G401.6 (cell line): ENCODE data around the gene SLC25A21.

Experiments
- FAIRE-seq: peaks from 2 replicates; lab custom pipeline; 2012; peaks lifted over from hg19 to GRCh38; lab: Jason Lieb, UNC

The SLC25A21 gene

GRCh38 chr14:37045340-37046061 lies 126.9 kb downstream of the SLC25A21 start:
- FAIRE-seq, result no peak

- FAIRE-seq, result no peak
These were observed 134.6 kb downstream of the SLC25A21 start for GRCh38 chr14:37037636-37038387.

- FAIRE-seq, result no peak
These were observed 135.6 kb downstream of the SLC25A21 start for GRCh38 chr14:37036669-37037341.

GRCh38 chr14:37035401-37035800 lies 137.0 kb downstream of the SLC25A21 start:
- FAIRE-seq, result no peak

- FAIRE-seq, result no peak
These were observed 137.8 kb downstream of the SLC25A21 start for GRCh38 chr14:37034410-37035285.

GRCh38 chr14:37032863-37033262 lies 139.5 kb downstream of the SLC25A21 start:
- FAIRE-seq, result no peak

GRCh38 chr14:37027188-37027824 lies 145.1 kb downstream of the SLC25A21 start:
- FAIRE-seq, result no peak

GRCh38 chr14:37023875-37024565 lies 148.4 kb downstream of the SLC25A21 start:
- no peak for FAIRE-seq

GRCh38 chr14:37021390-37021789 lies 151.0 kb downstream of the SLC25A21 start:
- FAIRE-seq, result no peak

GRCh38 chr14:37019488-37019887 lies 152.9 kb downstream of the SLC25A21 start:
- FAIRE-seq, result no peak

- FAIRE-seq, result no peak
These were observed 153.7 kb downstream of the SLC25A21 start for GRCh38 chr14:37018571-37019240.

GRCh38 chr14:37013078-37013477 lies 159.3 kb downstream of the SLC25A21 start:
- FAIRE-seq, result no peak

- no peak for FAIRE-seq
These were observed 173.7 kb downstream of the SLC25A21 start for GRCh38 chr14:36998686-36999085.

GRCh38 chr14:36997843-36998242 lies 174.6 kb downstream of the SLC25A21 start:
- FAIRE-seq, result no peak

GRCh38 chr14:36996857-36997590 lies 175.4 kb downstream of the SLC25A21 start:
- no peak for FAIRE-seq

GRCh38 chr14:36996133-36996856 lies 176.1 kb downstream of the SLC25A21 start:
- FAIRE-seq, result no peak

- FAIRE-seq, result no peak
These were observed 182.6 kb downstream of the SLC25A21 start for GRCh38 chr14:36989806-36990205.

- FAIRE-seq, result no peak
These were observed 183.4 kb downstream of the SLC25A21 start for GRCh38 chr14:36988989-36989388.

- FAIRE-seq, result no peak
These were observed 183.8 kb downstream of the SLC25A21 start for GRCh38 chr14:36988568-36988967.
